Choroid plexus epithelial cell (primary cell): ENCODE results near the gene COPS9.

Source experiments
- DNase-seq: peaks from one replicate; pipeline ENCODE4 v3.0.0-alpha.2; 2010; ENCODE audit warnings: low read depth
- H3K4me3 ChIP-seq: 2 replicates; pipeline ENCODE4 v1.5.1; 2011; ENCODE audit warnings: low read depth, mild to moderate bottlenecking, control low read depth, low read length, moderate library complexity
- TF ChIP-seq, protein P1 (sequence below): conservative IDR thresholded peaks from 2 replicates; pipeline ENCODE4 v1.5.1; 2011; ENCODE audit warnings: low read depth, mild to moderate bottlenecking, control low read depth, inconsistent platforms, low read length, moderate library complexity

The COPS9 gene

DNA sequence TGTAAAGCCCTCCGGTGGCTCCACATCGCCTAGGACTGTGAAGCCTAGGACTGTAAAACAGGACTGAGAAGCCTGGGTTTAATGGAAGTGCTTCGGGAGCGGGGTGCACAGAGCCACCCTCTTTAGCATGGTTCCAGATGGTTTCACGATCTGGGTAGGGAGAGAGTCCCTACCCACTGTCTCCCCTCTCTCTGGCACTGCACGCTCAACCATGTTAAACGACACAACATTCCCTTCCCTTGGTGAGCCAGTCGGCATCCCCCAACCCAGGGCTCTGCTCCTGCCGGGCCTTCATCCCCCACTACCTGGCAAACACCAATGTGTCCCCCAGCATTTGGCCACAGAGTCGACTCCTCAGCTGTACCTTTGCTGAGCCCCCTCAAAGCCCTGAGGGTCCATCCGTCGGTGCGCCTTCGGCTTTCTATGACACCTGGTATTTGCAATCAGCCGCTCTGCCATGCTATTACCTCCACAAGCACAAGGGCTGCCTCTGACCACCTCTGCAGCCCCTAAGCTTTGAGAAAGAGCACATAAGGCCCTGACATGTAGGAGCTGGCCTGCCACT, 1.1 kb downstream of the COPS9 start:
- DNase-seq = no peak
- H3K4me3 ChIP-seq = peak overlapping the region; percentile 95
- TF ChIP-seq, protein P1, sequence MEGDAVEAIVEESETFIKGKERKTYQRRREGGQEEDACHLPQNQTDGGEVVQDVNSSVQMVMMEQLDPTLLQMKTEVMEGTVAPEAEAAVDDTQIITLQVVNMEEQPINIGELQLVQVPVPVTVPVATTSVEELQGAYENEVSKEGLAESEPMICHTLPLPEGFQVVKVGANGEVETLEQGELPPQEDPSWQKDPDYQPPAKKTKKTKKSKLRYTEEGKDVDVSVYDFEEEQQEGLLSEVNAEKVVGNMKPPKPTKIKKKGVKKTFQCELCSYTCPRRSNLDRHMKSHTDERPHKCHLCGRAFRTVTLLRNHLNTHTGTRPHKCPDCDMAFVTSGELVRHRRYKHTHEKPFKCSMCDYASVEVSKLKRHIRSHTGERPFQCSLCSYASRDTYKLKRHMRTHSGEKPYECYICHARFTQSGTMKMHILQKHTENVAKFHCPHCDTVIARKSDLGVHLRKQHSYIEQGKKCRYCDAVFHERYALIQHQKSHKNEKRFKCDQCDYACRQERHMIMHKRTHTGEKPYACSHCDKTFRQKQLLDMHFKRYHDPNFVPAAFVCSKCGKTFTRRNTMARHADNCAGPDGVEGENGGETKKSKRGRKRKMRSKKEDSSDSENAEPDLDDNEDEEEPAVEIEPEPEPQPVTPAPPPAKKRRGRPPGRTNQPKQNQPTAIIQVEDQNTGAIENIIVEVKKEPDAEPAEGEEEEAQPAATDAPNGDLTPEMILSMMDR = no peak

DNA sequence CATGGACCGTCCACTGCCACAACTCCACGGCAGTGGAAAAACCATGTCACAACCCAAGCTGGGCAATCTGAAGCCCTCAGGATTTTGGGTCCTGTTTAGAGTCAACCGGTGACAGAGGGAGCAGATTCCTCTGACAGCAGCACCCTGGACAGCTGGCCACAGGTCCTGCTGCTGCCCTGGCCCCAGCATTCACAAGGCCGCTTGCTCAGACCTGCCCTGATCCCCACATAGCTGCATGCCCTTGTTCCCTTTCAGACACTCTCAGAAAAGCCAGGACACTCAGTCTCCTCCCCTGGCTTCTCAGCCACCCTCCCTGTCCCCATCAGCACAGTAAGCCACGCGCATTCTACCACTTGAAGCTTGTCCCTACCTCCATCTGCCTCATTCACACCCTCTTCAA, 1.6 kb downstream of the COPS9 start:
- TF ChIP-seq, protein P1 = no peak
- peak overlapping the region; percentile 95 for H3K4me3 ChIP-seq
- DNase-seq = no peak

DNA sequence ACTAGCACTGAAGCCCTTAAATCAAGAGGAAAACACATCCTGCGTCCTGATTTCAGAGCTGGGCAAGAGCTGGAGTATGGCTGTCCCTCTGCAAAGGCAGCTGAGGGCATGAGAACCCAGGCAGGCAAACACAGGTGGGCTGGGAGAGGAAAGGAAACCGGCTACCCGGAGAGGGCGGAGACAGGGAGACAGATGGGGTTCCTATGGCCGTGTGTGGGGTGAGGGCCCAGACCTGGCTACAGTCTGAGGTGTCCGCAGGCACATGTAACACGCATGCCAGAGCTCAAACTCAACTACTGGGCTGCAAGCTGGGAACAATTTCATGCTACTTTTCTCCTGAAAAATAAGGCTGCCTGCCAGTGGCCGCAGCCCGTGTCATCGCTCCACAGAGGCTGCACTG, 2.7 kb downstream of the COPS9 start:
- TF ChIP-seq, protein P1 = no peak
- no peak overlapping the region for H3K4me3 ChIP-seq
- DNase-seq = no peak

DNA sequence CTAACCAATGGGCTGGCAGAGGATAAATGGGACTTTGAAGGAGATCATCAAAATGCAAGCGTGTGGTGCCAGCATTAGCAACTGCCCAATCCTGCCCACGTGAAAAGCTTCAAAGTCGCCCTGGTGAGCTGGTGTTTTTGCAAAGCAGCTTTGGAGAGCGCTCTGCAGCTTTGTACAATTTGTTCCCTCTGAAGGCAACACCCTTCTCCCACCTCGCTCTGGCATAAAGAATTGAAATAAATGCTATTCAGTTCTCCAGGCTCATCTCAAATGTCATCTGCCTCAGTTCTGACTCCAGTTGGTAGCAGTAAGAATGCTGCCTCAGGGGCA, 3.5 kb downstream of the COPS9 start:
- TF ChIP-seq, protein P1 = no peak
- DNase-seq = no peak
- H3K4me3 ChIP-seq = no peak overlapping the region

- no peak overlapping the region for H3K4me3 ChIP-seq
- TF ChIP-seq, protein P1 = peak; percentile 40
- no peak for DNase-seq
These were observed 4.0 kb downstream of the COPS9 start for GRCh38 chr2:240131941-240132650.

DNA sequence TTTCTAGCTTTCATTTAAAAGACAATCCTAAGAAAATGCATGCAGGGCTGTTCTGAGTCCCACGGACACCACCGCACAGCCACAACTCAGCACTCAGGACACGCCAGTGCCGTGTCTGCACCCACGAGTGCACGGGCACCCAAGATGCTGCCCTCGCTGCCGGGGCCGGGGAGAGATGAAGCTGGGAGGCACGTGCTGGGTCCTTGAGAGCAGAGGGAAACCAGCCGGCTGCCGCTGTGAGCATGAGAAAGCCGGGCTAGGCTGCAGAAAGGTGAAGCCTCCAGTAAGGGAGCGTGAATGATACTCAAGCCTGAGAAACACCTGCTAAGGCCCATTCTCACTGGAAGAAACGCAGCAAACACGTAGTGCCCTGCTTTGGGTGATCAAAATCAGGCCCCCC, 4.8 kb downstream of the COPS9 start:
- DNase-seq = no peak
- H3K4me3 ChIP-seq = no peak overlapping the region
- TF ChIP-seq, protein P1 = no peak
